GM12891 (cell line): ENCODE data around the gene AP1G1.

ENCODE experiments used
- POLR2A ChIP-seq: IDR thresholded peaks from 2 replicates; pipeline ENCODE4 v1.6.1; 2011; ENCODE audit warnings: low read depth, low read length, control low read depth
- POLR2AphosphoS5 ChIP-seq: IDR thresholded peaks from 2 replicates; pipeline ENCODE4 v1.6.1; 2011; ENCODE audit warnings: low read depth, low read length, control low read depth
- TAF1 ChIP-seq: IDR thresholded peaks from 2 replicates; pipeline ENCODE4 v1.6.1; 2011; ENCODE audit warnings: low read depth, low read length, control low read depth

DNA sequence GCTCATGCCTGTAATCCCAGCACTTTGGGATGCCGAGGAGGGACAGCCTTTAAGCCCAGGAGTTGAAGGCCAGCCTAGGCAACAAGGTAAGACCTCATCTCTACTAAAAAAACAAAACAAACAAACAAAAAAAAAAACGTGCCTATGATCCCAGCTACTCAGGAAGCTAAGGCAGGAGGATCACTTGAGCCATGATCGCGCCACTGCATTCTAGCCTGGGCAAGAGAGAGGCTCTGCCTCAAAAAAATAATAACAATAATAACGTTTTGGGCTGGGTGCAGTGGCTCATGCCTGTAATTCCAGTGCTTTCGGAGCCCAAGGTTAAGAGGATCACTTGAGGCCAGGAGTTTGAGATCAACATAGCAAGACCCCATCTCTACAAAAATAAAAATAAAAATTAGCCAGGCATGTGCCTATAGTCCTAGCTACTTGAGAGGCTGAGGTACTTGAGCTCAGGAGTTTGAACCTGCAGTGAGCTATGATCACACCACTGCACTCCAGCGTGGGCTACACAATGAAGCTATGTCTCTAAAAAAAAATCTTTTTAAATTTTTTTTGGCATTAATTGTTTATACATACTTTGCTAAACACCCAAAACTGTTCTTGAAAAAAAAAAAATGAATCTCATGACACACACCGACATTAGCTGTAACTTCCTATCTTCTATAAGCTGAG lies 87.4 kb downstream of the AP1G1 start:
- TF ChIP-seq TAF1 (no peak), POLR2A (no peak), POLR2AphosphoS5 (no peak)
